Stomach (tissue), 19 donors: Measurements from ENCODE around the gene NRIP3. TPM values are rescaled to one million over a fixed set of nuclear protein-coding genes. Genes with fewer than 3 reads are reported as not detected.

Experiments
- DNase-seq, 2 donors: peaks; one replicate each; pipeline versions ENCODE4 v3.0.0 to v3.0.0-alpha.2; 2013 to 2019
- H3K27ac ChIP-seq, 5 donors: fragments of 200-600 bp in 4 of 5; sonication (generic) in 4 of 5; one replicate each; pipeline ENCODE4 v1.5.1; 2013 to 2019; ENCODE audit warnings: mild to moderate bottlenecking in 1 of 5, moderate library complexity in 1 of 5
- H3K27me3 ChIP-seq, 3 donors: fragments of 200-600 bp; sonication (generic); one replicate each; pipeline ENCODE4 v1.5.1; 2017 to 2019; ENCODE audit warnings: mixed run types in 1 of 3
- H3K36me3 ChIP-seq, 4 donors: fragments of 200-600 bp; sonication (generic); 1 replicate in 3 of 4; 2 replicates in 1 of 4; pipeline ENCODE4 v1.5.1; 2016 to 2019
- H3K4me1 ChIP-seq, 4 donors: fragments of 200-600 bp; sonication (generic); one replicate each; pipeline ENCODE4 v1.5.1; 2016 to 2019
- H3K4me3 ChIP-seq, 4 donors: fragments of 200-600 bp; sonication (generic) in 3 of 4; one replicate each; pipeline ENCODE4 v1.5.1; 2016 to 2019; ENCODE audit warnings: mild to moderate bottlenecking in 1 of 4
- H3K9me3 ChIP-seq, 4 donors: fragments of 200-600 bp; sonication (generic); one replicate each; pipeline ENCODE4 v1.5.1; 2016 to 2019
- EP300 ChIP-seq: sonication (generic); formaldehyde crosslinking; IDR thresholded peaks from one replicate; pipeline ENCODE4 v1.6.1; 2017; ENCODE audit warnings: antibody characterized with exemption
- POLR2A ChIP-seq, 4 donors: fragments of 450-650 bp; IDR thresholded peaks; one replicate each; pipeline ENCODE4 v1.6.1; 2016; ENCODE audit warnings: antibody characterized with exemption in 4 of 4, control low read depth in 2 of 4, mild to moderate bottlenecking in 1 of 4, moderate library complexity in 1 of 4
- POLR2AphosphoS5 ChIP-seq, 3 donors: sonication (generic); formaldehyde crosslinking; IDR thresholded peaks; one replicate each; pipeline ENCODE4 v1.6.1; 2016; ENCODE audit warnings: antibody characterized with exemption in 3 of 3
- WGBS, 5 donors: extraction: QIAGEN DNeasy Blood & Tissue Kit in 3 of 5; methylation state at CpG; one replicate each; pipeline versions ENCODE4 v1.1.5 to v1.1.7; 2013 to 2018; 5-methylcytosine and 5-hydroxymethylcytosine counted together
- intact Hi-C: fragments of 100-400 bp; cut with DNase I; formaldehyde crosslinking; loops from one replicate; pipeline ENCODE4 v1.15.1; 2023; ENCODE audit warnings: low total_unique reads
- long read RNA-seq, 10 donors: transcript quantifications; one replicate each; lab custom pipeline, GENCODE V29; 2026
- polyA plus RNA-seq, 3 donors: library from polyadenylated mRNA; stranded (reverse); fragments of 200-250 nt; gene quantifications; one replicate each; pipeline ENCODE4 v1.2.3, GENCODE V29; 2013
- total RNA-seq, 5 donors: library from RNA; depleted of rRNA; stranded (reverse); fragments of >200 nt; gene quantifications; one replicate each; pipeline versions ENCODE4 v1.1.0 to v1.2.3, GENCODE V29; 2014 to 2016
- TF ChIP-seq, protein P1 (sequence below), 7 experiments: fragments of 450-650 bp in 4 of 7; fragments of 200-600 bp in 3 of 7; sonication (generic) in 3 of 7; IDR thresholded peaks; one replicate each; pipeline ENCODE4 v1.5.1; 2016 to 2019; ENCODE audit warnings: antibody characterized with exemption in 7 of 7, control low read depth in 2 of 7, mild to moderate bottlenecking in 1 of 7
- donor health status: healthy with polysubstance abuse.
- donor health status: Bipolar disorder and iron deficiency.
- donor health status: healthy.

Gene NRIP3
- total RNA-seq (1 to 10 TPM in 3 of 5 donors, not detected in 2; 1.8 to 3.9 (median 2.2) TPM), polyA plus RNA-seq (1 to 10 TPM in 1 of 3 donors, under 1 TPM in 2; 0.33 to 1.5 (median 0.81) TPM)
- long read RNA-seq, donor 1 = 0 reads
- long read RNA-seq, donor 2 = 0 reads
- long read RNA-seq, donor 3, partial matches to known transcripts = 0 of 1 reads
- long read RNA-seq, donor 3, other reads (novel, unspliced or antisense) = 0 of 1 reads
- long read RNA-seq, donor 4 = 0 reads
- long read RNA-seq, donor 5 = 0 reads
- long read RNA-seq, donor 6, partial matches to known transcripts = 0 of 1 reads
- long read RNA-seq, donor 6, other reads (novel, unspliced or antisense) = 0 of 1 reads
- long read RNA-seq, donor 7 = 0 reads
- long read RNA-seq, donor 8 = 0 reads
- long read RNA-seq, donor 9 = 0 reads
- long read RNA-seq, donor 10 = 0 reads

DNA sequence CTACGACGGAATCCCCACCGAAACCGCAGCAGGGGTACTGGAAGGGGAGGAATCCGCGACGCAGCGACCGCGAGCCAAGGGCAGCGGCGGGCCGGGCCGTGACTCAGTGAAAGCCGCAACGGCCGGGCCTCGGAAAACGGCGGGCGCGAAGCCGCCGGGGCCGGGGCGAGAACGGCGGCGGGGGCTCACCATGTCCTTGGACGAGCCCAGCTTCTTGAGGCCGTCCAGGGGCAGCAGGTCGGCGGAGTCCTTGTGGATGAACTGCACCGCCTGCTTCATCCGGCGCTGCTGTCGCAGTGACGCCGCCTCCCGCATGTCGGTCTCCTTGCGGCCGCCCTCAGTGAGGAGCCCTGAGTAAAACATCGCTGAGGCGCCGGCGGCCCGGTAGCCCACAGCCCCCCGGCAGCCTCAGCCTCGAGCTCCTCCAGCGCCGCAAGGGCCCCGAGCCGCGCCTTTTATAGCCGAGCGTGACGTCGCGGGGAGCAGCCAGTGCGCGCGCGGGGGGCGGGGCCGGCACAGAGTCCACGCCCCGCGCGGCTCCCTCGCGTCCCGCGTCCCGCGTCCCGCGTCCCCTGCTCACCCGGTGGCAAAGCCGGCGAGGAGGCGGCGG, at the start of gene NRIP3:
NRIP3 (minus strand) TSS at position 429 of the 610 bp plus-strand sequence; CDS start at position 363, 66 bp downstream.
- TF ChIP-seq POLR2A (IDR thresholded peaks at IDR 0.05) (no peak), EP300 (no peak), POLR2AphosphoS5 (IDR thresholded peaks at IDR 0.05) (peak in 1 of 3 donors; percentile 18)
- TF ChIP-seq, protein P1, sequence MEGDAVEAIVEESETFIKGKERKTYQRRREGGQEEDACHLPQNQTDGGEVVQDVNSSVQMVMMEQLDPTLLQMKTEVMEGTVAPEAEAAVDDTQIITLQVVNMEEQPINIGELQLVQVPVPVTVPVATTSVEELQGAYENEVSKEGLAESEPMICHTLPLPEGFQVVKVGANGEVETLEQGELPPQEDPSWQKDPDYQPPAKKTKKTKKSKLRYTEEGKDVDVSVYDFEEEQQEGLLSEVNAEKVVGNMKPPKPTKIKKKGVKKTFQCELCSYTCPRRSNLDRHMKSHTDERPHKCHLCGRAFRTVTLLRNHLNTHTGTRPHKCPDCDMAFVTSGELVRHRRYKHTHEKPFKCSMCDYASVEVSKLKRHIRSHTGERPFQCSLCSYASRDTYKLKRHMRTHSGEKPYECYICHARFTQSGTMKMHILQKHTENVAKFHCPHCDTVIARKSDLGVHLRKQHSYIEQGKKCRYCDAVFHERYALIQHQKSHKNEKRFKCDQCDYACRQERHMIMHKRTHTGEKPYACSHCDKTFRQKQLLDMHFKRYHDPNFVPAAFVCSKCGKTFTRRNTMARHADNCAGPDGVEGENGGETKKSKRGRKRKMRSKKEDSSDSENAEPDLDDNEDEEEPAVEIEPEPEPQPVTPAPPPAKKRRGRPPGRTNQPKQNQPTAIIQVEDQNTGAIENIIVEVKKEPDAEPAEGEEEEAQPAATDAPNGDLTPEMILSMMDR (IDR thresholded peaks at IDR 0.05) = no peak
- Histone ChIP-seq H3K27ac (peak within 1 kb of the TSS in 2 of 5 donors; percentile 15 to 70), H3K4me3 (peak within 1 kb of the TSS; percentile 48 to 55 (median 54)), H3K36me3 (no peaks in the 10 kb centered on the region), H3K4me1 (peaks cover 18 to 28% (median 20%) of the 10 kb centered on the region in 4 donors), H3K9me3 (no peaks in the 10 kb centered on the region), H3K27me3 (peaks cover 0 to 30% (median 28%) of the 10 kb centered on the region in 3 donors)
- WGBS, 5 donors = 1 to 5% (median 3%) methylated on average over 35 to 83 of the region's 83 CpGs
- DNase-seq = peak; percentile 81 to 92
- intact Hi-C loops = no loop called here

DNA sequence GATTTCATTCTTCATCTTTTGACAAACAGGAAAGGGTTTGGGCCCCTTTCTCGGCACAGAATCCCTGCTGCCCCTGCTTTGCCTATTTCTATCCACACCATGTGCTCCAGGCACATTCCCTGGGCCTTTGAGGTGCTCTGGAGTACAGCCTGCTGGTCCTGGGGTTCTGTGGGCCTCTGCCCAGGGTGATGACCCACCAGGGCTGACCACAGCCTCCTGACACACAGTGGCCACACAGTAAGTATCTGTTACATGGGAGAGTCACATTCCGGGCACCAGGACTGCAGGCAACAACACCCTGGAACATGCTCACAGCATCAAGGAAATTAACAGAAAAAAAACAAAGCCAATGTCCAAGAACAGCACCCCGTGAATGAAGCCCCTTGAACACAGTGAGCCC, 48.5 kb upstream of the NRIP3 start:
- intact Hi-C loops = no loop called here
- 81 to 92% (median 84%) methylated on average over 3 of the region's 3 CpGs for WGBS, 5 donors

DNA sequence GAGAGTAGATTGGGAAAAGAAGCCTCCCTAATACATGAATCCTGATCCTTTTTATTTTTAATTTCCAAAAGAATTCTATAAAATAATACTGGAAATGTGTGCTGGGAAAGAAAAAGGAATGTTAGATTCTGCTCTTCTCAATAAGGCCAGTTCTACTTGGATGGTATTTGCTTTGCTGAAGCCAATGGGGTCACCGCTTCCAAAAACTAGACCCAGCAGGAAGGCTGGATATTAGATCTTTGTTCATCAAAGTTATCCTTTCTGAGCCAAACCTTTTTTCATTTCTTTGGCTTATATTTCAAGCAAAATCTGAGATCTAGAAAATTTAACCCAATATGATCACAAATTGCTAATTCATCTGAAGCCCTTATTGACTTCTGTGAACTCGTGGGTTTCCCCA, 46.2 kb upstream of the NRIP3 start:
- intact Hi-C loops = no loop called here
- Histone ChIP-seq H3K4me1 (peaks cover 6 to 38% (median 27%) of the 10 kb centered on the region in 4 donors), H3K9me3 (no peaks in the 10 kb centered on the region), H3K27ac (peak overlapping the region in 1 of 5 donors; percentile 81), H3K4me3 (no peak overlapping the region), H3K27me3 (no peaks in the 10 kb centered on the region), H3K36me3 (no peaks in the 10 kb centered on the region)
- WGBS, 5 donors = 93 to 98% (median 95%) methylated on average over 2 of the region's 2 CpGs
- TF ChIP-seq POLR2AphosphoS5 (IDR thresholded peaks at IDR 0.05) (no peak), POLR2A (IDR thresholded peaks at IDR 0.05) (no peak), EP300 (no peak)
- TF ChIP-seq, protein P1 (IDR thresholded peaks at IDR 0.05) = no peak
- DNase-seq = no peak

More for the DNA sequence above, 48.5 kb upstream of the NRIP3 start:
- no peak overlapping the region for H3K27ac ChIP-seq
- peaks cover 13 to 40% (median 25%) of the 10 kb centered on the region in 4 donors for H3K4me1 ChIP-seq
- no peak for TF ChIP-seq EP300
- TF ChIP-seq POLR2A (IDR thresholded peaks at IDR 0.05) = no peak
- TF ChIP-seq, protein P1 (IDR thresholded peaks at IDR 0.05) = no peak
- no peak for TF ChIP-seq POLR2AphosphoS5 (IDR thresholded peaks at IDR 0.05)
- H3K36me3 ChIP-seq = no peaks in the 10 kb centered on the region
- H3K9me3 ChIP-seq = no peaks in the 10 kb centered on the region
- no peaks in the 10 kb centered on the region for H3K27me3 ChIP-seq
- H3K4me3 ChIP-seq = no peak overlapping the region
- DNase-seq = no peak

DNA sequence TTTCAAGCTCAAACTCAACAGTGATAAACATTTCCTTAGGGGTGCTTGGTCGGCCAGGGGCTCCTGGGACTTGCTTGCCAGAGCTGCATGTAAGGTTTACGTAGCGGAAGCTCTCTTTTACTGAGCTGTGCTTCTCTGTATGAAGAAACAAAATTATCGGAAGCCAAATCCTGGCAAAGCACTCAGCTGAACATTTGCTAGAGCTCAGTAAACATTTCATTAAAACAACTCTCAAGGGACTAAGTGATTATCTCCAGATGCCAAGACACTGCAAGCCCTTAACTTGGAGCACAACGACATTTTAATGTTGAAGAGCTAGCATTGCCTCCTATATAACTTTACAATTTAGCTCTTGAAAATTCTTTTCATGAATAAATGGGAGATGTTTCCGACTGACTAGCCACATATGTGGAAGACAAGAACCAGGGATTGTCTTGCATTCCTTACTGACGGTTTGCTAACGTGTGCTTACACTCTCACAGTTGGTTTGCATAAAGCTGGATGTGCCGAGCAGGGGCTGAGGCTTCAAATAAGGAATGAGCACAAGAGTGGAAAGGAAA, 44.2 kb upstream of the NRIP3 start:
- Histone ChIP-seq H3K27me3 (no peaks in the 10 kb centered on the region), H3K4me3 (peak overlapping the region in 1 of 4 donors; percentile 8), H3K4me1 (peaks cover 6 to 38% (median 27%) of the 10 kb centered on the region in 4 donors), H3K36me3 (no peaks in the 10 kb centered on the region), H3K9me3 (no peaks in the 10 kb centered on the region), H3K27ac (peak overlapping the region in 4 of 5 donors; percentile 52 to 81 (median 68))
- DNase-seq = peak in 1 of 2 donors; percentile 85
- WGBS, 5 donors = 19 to 44% (median 29%) methylated on average over 9 of the region's 9 CpGs
- no peak for TF ChIP-seq EP300
- no peak for TF ChIP-seq POLR2A (IDR thresholded peaks at IDR 0.05)
- TF ChIP-seq, protein P1 (IDR thresholded peaks at IDR 0.05) = no peak
- TF ChIP-seq POLR2AphosphoS5 (IDR thresholded peaks at IDR 0.05) = no peak
- intact Hi-C loops = no loop called here
